Astrocyte (in vitro differentiated cells and primary cell): Measurements from ENCODE around the gene SHC3.

Experiments used
- CTCF ChIP-seq: IDR thresholded peaks from 2 replicates; pipeline ENCODE4 v1.5.1; 2011; ENCODE audit warnings: low read depth, mild to moderate bottlenecking, inconsistent platforms, low read length, moderate library complexity; ENCODE audit not compliant: insufficient read depth
- EZH2 ChIP-seq: IDR thresholded peaks from 2 replicates; pipeline ENCODE4 v1.6.1; 2012; ENCODE audit warnings: mild to moderate bottlenecking, low read length, inconsistent platforms; ENCODE audit not compliant: insufficient read depth

- no peak for TF ChIP-seq CTCF
- no peak for TF ChIP-seq EZH2
Measured at GRCh38 chr9:89095761-89096528, 82.7 kb downstream of the SHC3 start.
